Glutamatergic neuron (in vitro differentiated cells): ENCODE results near the gene SMIM9. TPM values are rescaled to one million over a fixed set of nuclear protein-coding genes. Genes with fewer than 3 reads are reported as not detected.

Experiments used
- DNase-seq: peaks from one replicate; pipeline ENCODE4 v3.0.0; 2022
- H3K27ac Mint-ChIP-seq: one replicate; pipeline ENCODE4 v1.8.0; 2020; ENCODE audit warnings: mild to moderate bottlenecking, mixed read lengths, inconsistent platforms; ENCODE audit not compliant: unreplicated experiment
- H3K27me3 Mint-ChIP-seq: one replicate; pipeline ENCODE4 v1.8.0; 2020; ENCODE audit warnings: mild to moderate bottlenecking, moderate library complexity, mixed read lengths, inconsistent platforms; ENCODE audit not compliant: unreplicated experiment
- H3K36me3 Mint-ChIP-seq: one replicate; pipeline ENCODE4 v1.8.0; 2020; ENCODE audit warnings: mild to moderate bottlenecking, mixed read lengths, inconsistent platforms; ENCODE audit not compliant: unreplicated experiment
- H3K4me1 Mint-ChIP-seq: one replicate; pipeline ENCODE4 v1.8.0; 2020; ENCODE audit warnings: mild to moderate bottlenecking, low read depth, mixed read lengths, inconsistent platforms; ENCODE audit not compliant: unreplicated experiment
- H3K4me3 Mint-ChIP-seq: one replicate; pipeline ENCODE4 v1.8.0; 2020; ENCODE audit warnings: mild to moderate bottlenecking, mixed read lengths, inconsistent platforms; ENCODE audit not compliant: unreplicated experiment
- H3K9me3 Mint-ChIP-seq: one replicate; pipeline ENCODE4 v1.8.0; 2020; ENCODE audit warnings: mild to moderate bottlenecking, moderate library complexity, mixed read lengths, inconsistent platforms; ENCODE audit not compliant: unreplicated experiment
- total RNA-seq: library from RNA; stranded (reverse); fragmentation: NEBNext Ultra II Directional; extraction: Animal tissue kit (Norgen Biotek cat#: 25700); gene quantifications from one replicate; pipeline ENCODE4 v1.2.1, GENCODE V29; 2021; ENCODE audit not compliant: unreplicated experiment
- TF ChIP-seq, protein P1 (sequence below): fragments of 200-600 bp; sonication (generic); IDR thresholded peaks from one replicate; pipeline ENCODE4 v1.5.0; 2021; ENCODE audit not compliant: partially characterized antibody, unreplicated experiment

SMIM9 gene
- total RNA-seq, 1 donor from 2014 or later = not detected

DNA sequence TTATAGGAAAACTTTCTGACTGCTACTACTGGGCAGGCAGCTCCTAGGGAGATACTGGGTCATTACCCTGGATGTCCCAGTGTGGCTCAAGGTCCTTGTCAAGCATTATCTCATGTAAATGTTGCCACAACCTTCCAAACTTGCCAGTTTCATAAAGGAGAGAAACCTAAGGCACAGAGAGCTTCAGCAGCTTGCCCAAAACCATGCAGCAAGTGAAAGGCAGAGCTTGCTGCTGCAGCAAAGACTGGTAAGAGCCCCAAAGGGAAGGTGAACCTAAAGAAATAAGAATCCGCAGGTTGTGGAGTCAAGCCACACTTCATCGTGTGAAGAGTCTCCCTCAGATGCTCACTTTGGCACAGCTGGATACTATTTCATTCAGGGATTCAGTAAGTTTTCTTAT, 31.5 kb downstream of the SMIM9 start:
- no peak for DNase-seq
- TF ChIP-seq, protein P1, sequence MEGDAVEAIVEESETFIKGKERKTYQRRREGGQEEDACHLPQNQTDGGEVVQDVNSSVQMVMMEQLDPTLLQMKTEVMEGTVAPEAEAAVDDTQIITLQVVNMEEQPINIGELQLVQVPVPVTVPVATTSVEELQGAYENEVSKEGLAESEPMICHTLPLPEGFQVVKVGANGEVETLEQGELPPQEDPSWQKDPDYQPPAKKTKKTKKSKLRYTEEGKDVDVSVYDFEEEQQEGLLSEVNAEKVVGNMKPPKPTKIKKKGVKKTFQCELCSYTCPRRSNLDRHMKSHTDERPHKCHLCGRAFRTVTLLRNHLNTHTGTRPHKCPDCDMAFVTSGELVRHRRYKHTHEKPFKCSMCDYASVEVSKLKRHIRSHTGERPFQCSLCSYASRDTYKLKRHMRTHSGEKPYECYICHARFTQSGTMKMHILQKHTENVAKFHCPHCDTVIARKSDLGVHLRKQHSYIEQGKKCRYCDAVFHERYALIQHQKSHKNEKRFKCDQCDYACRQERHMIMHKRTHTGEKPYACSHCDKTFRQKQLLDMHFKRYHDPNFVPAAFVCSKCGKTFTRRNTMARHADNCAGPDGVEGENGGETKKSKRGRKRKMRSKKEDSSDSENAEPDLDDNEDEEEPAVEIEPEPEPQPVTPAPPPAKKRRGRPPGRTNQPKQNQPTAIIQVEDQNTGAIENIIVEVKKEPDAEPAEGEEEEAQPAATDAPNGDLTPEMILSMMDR = no peak
- peaks cover 2% of the 10 kb centered on the region for H3K4me1 Mint-ChIP-seq
- H3K27ac Mint-ChIP-seq = no peak overlapping the region
- H3K9me3 Mint-ChIP-seq = no peaks in the 10 kb centered on the region
- no peak overlapping the region for H3K4me3 Mint-ChIP-seq
- peaks cover 2% of the 10 kb centered on the region for H3K27me3 Mint-ChIP-seq
- H3K36me3 Mint-ChIP-seq = no peaks in the 10 kb centered on the region

DNA sequence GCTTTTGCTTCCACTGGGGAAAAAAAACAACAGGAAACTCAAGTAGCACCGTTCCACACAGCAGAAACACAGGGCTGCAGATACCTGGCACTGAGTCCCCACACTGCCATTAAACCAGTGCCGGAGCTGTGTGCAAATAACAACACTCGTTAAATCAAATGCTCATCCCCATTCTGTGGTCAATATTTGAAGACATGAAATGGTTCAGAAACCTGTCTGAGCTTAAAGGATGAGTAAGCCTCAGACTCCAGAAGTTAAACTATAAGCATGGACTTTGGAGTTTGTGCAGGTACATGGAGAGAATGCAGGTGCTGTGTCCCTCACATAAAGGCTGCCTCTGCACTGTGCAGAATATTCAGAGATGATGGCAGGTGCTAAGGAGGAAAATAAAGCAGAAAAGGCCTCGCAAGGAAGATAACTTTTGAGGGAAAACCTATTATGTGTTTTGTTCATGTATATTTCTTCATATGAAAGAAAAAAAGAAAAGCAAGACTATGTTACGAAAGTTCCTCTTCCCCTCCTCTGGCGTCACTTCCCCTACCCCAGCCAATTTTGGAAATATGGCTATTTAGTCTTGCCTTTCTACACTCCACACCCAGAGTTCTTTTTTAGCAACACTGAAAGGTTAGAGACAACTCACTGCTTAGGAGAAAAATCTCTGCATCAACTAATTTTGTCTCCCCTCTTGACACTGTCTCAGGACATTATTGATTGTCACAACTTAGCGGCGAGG, 33.8 kb downstream of the SMIM9 start:
- Mint-ChIP-seq H3K27me3 (peaks cover 2% of the 10 kb centered on the region), H3K27ac (no peak overlapping the region), H3K9me3 (no peaks in the 10 kb centered on the region), H3K4me1 (peaks cover 2% of the 10 kb centered on the region), H3K4me3 (no peak overlapping the region), H3K36me3 (no peaks in the 10 kb centered on the region)
- TF ChIP-seq, protein P1 = no peak
- no peak for DNase-seq

DNA sequence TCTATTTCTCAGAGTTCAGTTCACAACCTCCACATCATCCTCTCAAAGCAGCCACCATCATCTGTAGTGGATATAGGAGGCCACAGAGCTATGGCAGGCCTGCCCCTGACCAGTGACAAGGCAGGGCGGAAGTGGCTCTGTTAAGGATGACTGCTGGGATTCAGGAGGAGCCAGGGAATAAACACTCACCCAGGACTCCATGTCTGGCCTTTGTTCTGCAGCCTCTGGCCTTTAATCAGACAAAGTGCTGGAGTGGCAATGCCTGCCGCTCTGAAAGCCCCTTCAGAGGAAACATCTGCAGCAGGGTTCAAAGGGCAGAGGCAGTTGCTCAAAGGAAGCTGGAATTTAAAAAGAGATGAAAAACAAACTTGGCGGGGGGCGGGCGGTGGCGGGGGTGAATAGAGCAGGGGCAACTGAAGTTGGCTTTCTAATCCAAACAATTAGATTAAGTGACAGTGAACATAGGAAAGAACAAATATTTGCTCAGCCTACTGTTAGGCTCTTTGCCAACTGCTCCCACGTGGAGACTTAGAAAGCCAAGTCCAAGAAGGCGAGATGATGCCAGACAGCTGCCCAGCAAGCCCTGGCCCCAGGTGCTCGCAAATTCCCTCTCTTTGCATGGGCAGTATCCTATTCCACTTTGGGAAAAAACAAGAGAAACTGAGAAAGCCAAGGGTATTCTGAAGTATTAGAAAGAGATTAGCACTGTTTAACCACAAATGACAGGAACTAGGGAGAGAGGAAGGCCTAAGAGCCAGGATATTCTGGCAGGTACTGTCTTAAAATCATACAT, 34.7 kb downstream of the SMIM9 start:
- Mint-ChIP-seq H3K27ac (no peak overlapping the region), H3K4me3 (no peak overlapping the region), H3K27me3 (peaks cover 2% of the 10 kb centered on the region), H3K4me1 (peaks cover 2% of the 10 kb centered on the region), H3K36me3 (no peaks in the 10 kb centered on the region), H3K9me3 (no peaks in the 10 kb centered on the region)
- no peak for DNase-seq
- TF ChIP-seq, protein P1 = no peak

DNA sequence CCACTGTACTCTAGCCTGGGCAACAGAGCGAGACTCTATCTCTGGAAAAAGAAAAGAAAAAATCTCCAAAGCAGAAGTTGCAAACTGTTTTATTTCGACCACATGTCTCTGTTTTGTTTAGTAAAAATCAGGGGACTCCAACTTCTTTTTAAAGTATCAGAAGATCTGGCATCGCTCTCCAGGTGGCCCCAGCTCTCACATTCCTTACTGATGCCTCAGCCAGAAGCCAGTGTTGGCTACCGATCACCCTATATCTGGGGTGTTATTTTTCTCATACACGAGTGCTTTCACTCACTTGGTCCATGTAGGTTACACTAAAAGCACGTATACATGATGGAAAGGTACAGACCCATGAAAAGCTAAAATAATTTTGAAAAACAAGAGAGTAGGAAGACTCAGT, 37.5 kb downstream of the SMIM9 start:
- H3K36me3 Mint-ChIP-seq = no peaks in the 10 kb centered on the region
- H3K4me1 Mint-ChIP-seq = no peaks in the 10 kb centered on the region
- TF ChIP-seq, protein P1 = no peak
- no peaks in the 10 kb centered on the region for H3K27me3 Mint-ChIP-seq
- no peak overlapping the region for H3K4me3 Mint-ChIP-seq
- DNase-seq = no peak
- no peaks in the 10 kb centered on the region for H3K9me3 Mint-ChIP-seq
- H3K27ac Mint-ChIP-seq = no peak overlapping the region

DNA sequence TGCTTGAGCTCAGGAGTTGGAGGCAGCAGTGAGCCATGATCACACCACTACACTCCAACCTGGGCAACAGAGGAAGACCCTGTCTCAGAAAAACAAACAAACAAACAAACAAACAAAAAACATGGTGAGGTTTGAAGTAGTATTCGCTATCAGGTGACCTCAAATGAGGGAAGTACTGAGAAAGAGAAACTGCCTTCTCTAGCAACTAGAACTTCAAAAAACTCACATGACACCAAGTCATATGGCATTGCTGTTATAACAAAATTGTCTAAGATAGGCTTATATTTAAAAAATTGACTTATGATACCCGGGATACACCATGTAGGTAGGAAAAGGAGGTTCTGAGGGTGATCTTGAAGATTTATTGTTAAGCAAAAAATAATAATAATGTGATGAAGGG, 39.4 kb downstream of the SMIM9 start:
- no peak overlapping the region for H3K27ac Mint-ChIP-seq
- H3K9me3 Mint-ChIP-seq = no peaks in the 10 kb centered on the region
- H3K4me1 Mint-ChIP-seq = no peaks in the 10 kb centered on the region
- no peak overlapping the region for H3K4me3 Mint-ChIP-seq
- DNase-seq = no peak
- no peaks in the 10 kb centered on the region for H3K27me3 Mint-ChIP-seq
- TF ChIP-seq, protein P1 = no peak
- no peaks in the 10 kb centered on the region for H3K36me3 Mint-ChIP-seq
